HepG2 (cell line): ENCODE measurements around the gene RIPK1. TPM values are rescaled to one million over a fixed set of nuclear protein-coding genes. Genes with fewer than 3 reads are reported as not detected.
A peak's percentile ranks its signal among the peaks of the same experiment; 100 is the strongest.

Experiments
- FIP1L1 ChIP-seq: fragments of 200-400 bp; formaldehyde crosslinking; IDR thresholded peaks from 2 replicates; pipeline ENCODE4 v1.6.1; 2018; ENCODE audit warnings: low read depth, mild to moderate bottlenecking, low read length, moderate library complexity, borderline replicate concordance; ENCODE audit not compliant: insufficient read depth
- KLF9 ChIP-seq: IDR thresholded peaks from 2 replicates; pipeline ENCODE4 v1.6.1; 2016; ENCODE audit warnings: low read depth
- LRRFIP1 ChIP-seq: sonication (generic); formaldehyde crosslinking; conservative IDR thresholded peaks from 2 replicates; pipeline ENCODE4 v1.4.0; 2020; ENCODE audit warnings: missing genetic modification reagents
- RBAK ChIP-seq: sonication (generic); formaldehyde crosslinking; IDR thresholded peaks from 2 replicates; pipeline ENCODE4 v1.5.1; 2020; ENCODE audit warnings: mild to moderate bottlenecking, missing genetic modification reagents
- REL ChIP-seq: sonication (generic); formaldehyde crosslinking; conservative IDR thresholded peaks from 2 replicates; pipeline ENCODE4 v1.8.0; 2022; ENCODE audit warnings: mild to moderate bottlenecking, missing genetic modification reagents, moderate library complexity
- TBX2 ChIP-seq: sonication (generic); formaldehyde crosslinking; IDR thresholded peaks from 2 replicates; pipeline ENCODE4 v1.5.0; 2020; ENCODE audit warnings: missing genetic modification reagents, mild to moderate bottlenecking, borderline replicate concordance
- THAP9 ChIP-seq: sonication (generic); formaldehyde crosslinking; IDR thresholded peaks from 2 replicates; pipeline ENCODE4; 2020; ENCODE audit warnings: missing genetic modification reagents, mild to moderate bottlenecking, borderline replicate concordance
- ZBTB4 ChIP-seq: sonication (generic); formaldehyde crosslinking; IDR thresholded peaks from 2 replicates; pipeline ENCODE4 v1.4.0; 2020; ENCODE audit warnings: missing genetic modification reagents, mild to moderate bottlenecking, borderline replicate concordance
- ZBTB42 ChIP-seq: sonication (generic); formaldehyde crosslinking; IDR thresholded peaks from 2 replicates; pipeline ENCODE4 v1.5.0; 2020; ENCODE audit warnings: mild to moderate bottlenecking, missing genetic modification reagents
- ZNF329 ChIP-seq: sonication (generic); formaldehyde crosslinking; IDR thresholded peaks from 2 replicates; pipeline ENCODE4 v1.9.0; 2021; ENCODE audit warnings: low read depth, mild to moderate bottlenecking, missing genetic modification reagents
- ZNF333 ChIP-seq: sonication (generic); formaldehyde crosslinking; IDR thresholded peaks from 2 replicates; pipeline ENCODE4 v1.4.0; 2020; ENCODE audit warnings: mild to moderate bottlenecking, missing genetic modification reagents, borderline replicate concordance
- ZNF430 ChIP-seq: sonication (generic); formaldehyde crosslinking; IDR thresholded peaks from 2 replicates; pipeline ENCODE4 v1.9.0; 2021; ENCODE audit warnings: mild to moderate bottlenecking, missing genetic modification reagents
- ZNF616 ChIP-seq: sonication (generic); formaldehyde crosslinking; IDR thresholded peaks from 2 replicates; pipeline ENCODE4 v1.5.0; 2020; ENCODE audit warnings: low read depth, mild to moderate bottlenecking, missing genetic modification reagents
- polyA plus RNA-seq, 8 experiments: library from polyadenylated mRNA; depleted of rRNA in 3 of 8; stranded (reverse) in 7 of 8; unstranded in 1 of 8; fragments of >200 nt; fragmentation: Illumina TruSeq in 4 of 8; extraction: Trizol in 4 of 8; gene quantifications; 2 replicates each; pipeline versions ENCODE4 v1.2.1 to v1.2.3, GENCODE V29; 2011 to 2016; ENCODE audit warnings: low read depth in 4 of 8, missing spikeins in 1 of 8, mixed read lengths in 1 of 8; ENCODE audit not compliant: insufficient read depth in 1 of 8
- total RNA-seq, 5 experiments: library from RNA; depleted of rRNA; stranded (reverse); fragments of >200 nt; fragmentation: Illumina TruSeq; extraction: Trizol; gene quantifications; 2 replicates each; pipeline ENCODE4 v1.2.3, GENCODE V29; 2016; ENCODE audit warnings: low read depth in 1 of 5
- TF ChIP-seq, protein P1 (sequence below), 2 experiments: fragments of 450-650 bp in 1 of 2; sonication (generic) in 1 of 2; formaldehyde crosslinking; IDR thresholded peaks; 2 replicates each; pipeline versions ENCODE4 v1.5.0 to v1.8.0; 2020 to 2022; ENCODE audit warnings: mild to moderate bottlenecking in 1 of 2, missing genetic modification reagents in 1 of 2
- TF ChIP-seq, protein P2 (sequence below): sonication (generic); formaldehyde crosslinking; IDR thresholded peaks from 2 replicates; pipeline ENCODE4 v1.4.0; 2020; ENCODE audit warnings: mild to moderate bottlenecking, low read depth, missing genetic modification reagents

The RIPK1 gene
- total and polyA plus RNA-seq, 2 of the 13 experiments (the other 11 are each of a cell fraction or from before 2014, with no cell fraction given), result 9.0 to 10.3 TPM

GRCh38 chr6:3139090-3139903, 71.0 kb downstream of the RIPK1 start (continued):
- no peak; the same call in 1 of the 2 replicates for TF ChIP-seq THAP9 (CRISPR knock-in tag)
- peak; percentile 84; the same call in 1 of the 2 replicates for TF ChIP-seq ZBTB4 (CRISPR knock-in tag)
- peak; percentile 98 for TF ChIP-seq TBX2
- TF ChIP-seq ZNF430 (CRISPR knock-in tag), result no peak
- no peak for TF ChIP-seq REL (CRISPR knock-in tag)
- TF ChIP-seq FIP1L1, result no peak
- TF ChIP-seq ZNF333 (CRISPR knock-in tag), result no peak
- 0 out of 2 replicates have a peak, but pooled peaks have one; percentile 61 for TF ChIP-seq ZNF329 (CRISPR knock-in tag)
- TF ChIP-seq, protein P1, sequence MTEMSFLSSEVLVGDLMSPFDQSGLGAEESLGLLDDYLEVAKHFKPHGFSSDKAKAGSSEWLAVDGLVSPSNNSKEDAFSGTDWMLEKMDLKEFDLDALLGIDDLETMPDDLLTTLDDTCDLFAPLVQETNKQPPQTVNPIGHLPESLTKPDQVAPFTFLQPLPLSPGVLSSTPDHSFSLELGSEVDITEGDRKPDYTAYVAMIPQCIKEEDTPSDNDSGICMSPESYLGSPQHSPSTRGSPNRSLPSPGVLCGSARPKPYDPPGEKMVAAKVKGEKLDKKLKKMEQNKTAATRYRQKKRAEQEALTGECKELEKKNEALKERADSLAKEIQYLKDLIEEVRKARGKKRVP (CRISPR knock-in tag; IDR thresholded peaks at IDR 0.05), result no peak; a peak in 1 of 4 replicates
- no peak for TF ChIP-seq ZNF616 (CRISPR knock-in tag)
- TF ChIP-seq RBAK, result peak; percentile 80
- TF ChIP-seq ZBTB42 (CRISPR knock-in tag), result peak; percentile 98
- TF ChIP-seq LRRFIP1, result no peak
- TF ChIP-seq KLF9 (CRISPR knock-in tag), result peak; percentile 73; the same call in 1 of the 2 replicates
- TF ChIP-seq, protein P2, sequence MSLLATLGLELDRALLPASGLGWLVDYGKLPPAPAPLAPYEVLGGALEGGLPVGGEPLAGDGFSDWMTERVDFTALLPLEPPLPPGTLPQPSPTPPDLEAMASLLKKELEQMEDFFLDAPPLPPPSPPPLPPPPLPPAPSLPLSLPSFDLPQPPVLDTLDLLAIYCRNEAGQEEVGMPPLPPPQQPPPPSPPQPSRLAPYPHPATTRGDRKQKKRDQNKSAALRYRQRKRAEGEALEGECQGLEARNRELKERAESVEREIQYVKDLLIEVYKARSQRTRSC (CRISPR knock-in tag), result no peak
